K562 (cell line): Measurements from ENCODE around the gene ADIPOR2. TPM values are rescaled to one million over a fixed set of nuclear protein-coding genes. Genes with fewer than 3 reads are reported as not detected.
"Not testable (repeated sequence)": the region's sequence is repeated elsewhere in the genome, so short reads cannot be mapped to it uniquely, and the experiment has no call there.

ENCODE experiments used
- ATAC-seq: fragments of 200-7000 bp; cut with Tn5 transposase; 3 replicates; pipeline ENCODE4 v1.9.1; 2020; ENCODE audit warnings: moderate library complexity
- BruUV-seq: library from RNA; stranded (reverse); fragments of 400-500 nt; replicated peaks from 2 replicates; lab custom pipeline; 2021; lab: Mats Ljungman, UMichigan
- CTCF ChIA-PET: fragments of 300-600 bp; formaldehyde crosslinking; extraction: SDS; loops from one replicate; lab custom pipeline; 2021; ENCODE audit warnings: low intra/inter-chr PET ratio; lab: Yijun Ruan, JAX
- POLR2A ChIA-PET: fragments of 300-600, 350-650 bp; sonication (Branson Sonifier 250); formaldehyde crosslinking; extraction: SDS; loops from one replicate; lab custom pipeline; 2021; ENCODE audit warnings: antibody characterized with exemption, inconsistent platforms; lab: Yijun Ruan, JAX
- DNase-seq, 4 experiments: peaks; one replicate each; pipeline versions ENCODE4 v3.0.0 to v3.0.0-alpha.2; 2011 to 2018; ENCODE audit warnings: low spot score in 3 of 4, mixed read lengths in 3 of 4; ENCODE audit errors: extremely low read depth in 1 of 4
- FAIRE-seq: peaks from 2 replicates; lab custom pipeline; 2011; peaks lifted over from hg19 to GRCh38; lab: Jason Lieb, UNC
- H2AFZ ChIP-seq: 2 replicates; pipeline ENCODE4 v1.6.0; 2011; ENCODE audit warnings: low read depth, low read length, control low read depth, inconsistent platforms
- H3K27ac ChIP-seq: fragments of 200-600 bp; 3 replicates; pipeline ENCODE4 v1.8.0; 2011; ENCODE audit warnings: low read depth, mild to moderate bottlenecking, control low read depth, inconsistent platforms, low read length, moderate library complexity, mixed read lengths; ENCODE audit errors: extremely low read depth
- H3K27me3 ChIP-seq, 2 experiments: fragments of 300-600 bp in 1 of 2; 2 replicates in 1 of 2; 3 replicates in 1 of 2; pipeline versions ENCODE4 v1.6.0 to v1.8.0; 2011; ENCODE audit warnings: inconsistent platforms in 2 of 2, low read length in 2 of 2, mild to moderate bottlenecking in 1 of 2, mixed read lengths in 1 of 2, moderate library complexity in 1 of 2; ENCODE audit not compliant: control insufficient read depth in 2 of 2, insufficient read depth in 2 of 2
- H3K36me3 ChIP-seq: fragments of 300-600 bp; 3 replicates; pipeline ENCODE4 v1.8.0; 2011; ENCODE audit warnings: mild to moderate bottlenecking, low read length, inconsistent platforms; ENCODE audit not compliant: control insufficient read depth, insufficient read depth
- H3K4me1 ChIP-seq, 2 experiments: fragments of 200-600 bp in 1 of 2; replicated peaks in 1 of 2; 2 replicates in 1 of 2; 3 replicates in 1 of 2; pipeline versions ENCODE4 v1.5.1 to v1.8.0; 2011; ENCODE audit warnings: inconsistent platforms in 2 of 2, low read length in 2 of 2, mild to moderate bottlenecking in 1 of 2, mixed read lengths in 1 of 2, moderate library complexity in 1 of 2; ENCODE audit not compliant: control insufficient read depth in 2 of 2, insufficient read depth in 2 of 2
- H3K4me2 ChIP-seq: 2 replicates; pipeline ENCODE4 v1.6.1; 2011; ENCODE audit warnings: low read length, control low read depth, inconsistent platforms, mixed read lengths; ENCODE audit not compliant: insufficient read depth
- H3K4me3 ChIP-seq: fragments of 200-600 bp; sonication (generic), shearing (Covaris generic); 2 replicates; pipeline ENCODE4 v1.5.1; 2016; ENCODE audit warnings: control low read depth, inconsistent platforms
- H3K79me2 ChIP-seq: fragments of 200-600 bp; 3 replicates; pipeline ENCODE4 v1.8.0; 2011; ENCODE audit warnings: low read length, inconsistent platforms; ENCODE audit not compliant: control insufficient read depth, insufficient read depth
- H3K9ac ChIP-seq, 2 experiments: 2 replicates each; pipeline versions ENCODE4 v1.6.0 to v1.6.1; 2011; ENCODE audit warnings: low read depth in 2 of 2, low read length in 2 of 2, control low read depth in 1 of 2, inconsistent platforms in 1 of 2, mild to moderate bottlenecking in 1 of 2, mixed read lengths in 1 of 2; ENCODE audit not compliant: insufficient read depth in 1 of 2
- H3K9me1 ChIP-seq: one replicate; pipeline ENCODE4 v1.6.0; 2011; ENCODE audit warnings: inconsistent platforms, mild to moderate bottlenecking, low read length, moderate library complexity; ENCODE audit not compliant: control insufficient read depth, insufficient read depth
- H3K9me3 ChIP-seq: replicated peaks from 2 replicates; pipeline ENCODE4 v1.5.1; 2011; ENCODE audit warnings: low read depth, low read length, inconsistent platforms; ENCODE audit not compliant: control insufficient read depth, insufficient read depth
- H4K20me1 ChIP-seq: replicated peaks from 2 replicates; pipeline ENCODE4 v1.6.1; 2011; ENCODE audit warnings: low read length, inconsistent platforms, mixed read lengths; ENCODE audit not compliant: control insufficient read depth, insufficient read depth
- ARID1B ChIP-seq: fragments of 450-650 bp; IDR thresholded peaks from 2 replicates; pipeline ENCODE4 v1.6.1; 2016; ENCODE audit warnings: antibody characterized with exemption, mild to moderate bottlenecking, inconsistent platforms
- CBFA2T2 ChIP-seq: fragments of 450-650 bp; conservative IDR thresholded peaks from 2 replicates; pipeline ENCODE4 v1.6.1; 2017; ENCODE audit warnings: mild to moderate bottlenecking
- CBFA2T3 ChIP-seq: fragments of 450-650 bp; IDR thresholded peaks from 2 replicates; pipeline ENCODE4 v1.6.1; 2017
- CTBP1 ChIP-seq: fragments of 450-650 bp; IDR thresholded peaks from 2 replicates; pipeline ENCODE4 v1.6.1; 2016; ENCODE audit warnings: borderline replicate concordance
- DMBX1 ChIP-seq: fragments of 250-450 bp; sonication (Bioruptor Pico); IDR thresholded peaks from 2 replicates; pipeline ENCODE4 v1.8.0; 2022; ENCODE audit warnings: inconsistent platforms, mild to moderate bottlenecking, moderate library complexity, borderline replicate concordance
- DPF2 ChIP-seq: fragments of 450-650 bp; IDR thresholded peaks from 2 replicates; pipeline ENCODE4 v1.6.1; 2016
- EHMT2 ChIP-seq: fragments of 450-650 bp; IDR thresholded peaks from 2 replicates; pipeline ENCODE4 v1.6.1; 2018; ENCODE audit warnings: antibody characterized with exemption
- EP300 ChIP-seq: IDR thresholded peaks from 2 replicates; pipeline ENCODE4 v1.6.1; 2012; ENCODE audit warnings: low read length, improper control_type of control experiment
- FOSL1 ChIP-seq: fragments of 200-800 bp; sonication (Bioruptor generic); conservative IDR thresholded peaks from 2 replicates; pipeline ENCODE4 v1.6.1; 2016; ENCODE audit warnings: missing genetic modification characterization, missing compliant biosample characterization
- HMBOX1 ChIP-seq: sonication (generic); IDR thresholded peaks from 2 replicates; pipeline ENCODE4 v1.6.1; 2016
- L3MBTL2 ChIP-seq: fragments of 450-650 bp; IDR thresholded peaks from 2 replicates; pipeline ENCODE4 v1.6.1; 2016; ENCODE audit warnings: mild to moderate bottlenecking, moderate library complexity
- PKNOX1 ChIP-seq: fragments of 450-650 bp; IDR thresholded peaks from 2 replicates; pipeline ENCODE4 v1.6.1; 2016
- SMARCA4 ChIP-seq: fragments of 450-650 bp; IDR thresholded peaks from 2 replicates; pipeline ENCODE4 v1.6.1; 2016
- SMARCE1 ChIP-seq: fragments of 450-650 bp; IDR thresholded peaks from 2 replicates; pipeline ENCODE4 v1.7.1; 2016; ENCODE audit warnings: mild to moderate bottlenecking
- TEAD4 ChIP-seq, 2 experiments: sonication (generic) in 1 of 2; formaldehyde crosslinking in 1 of 2; IDR thresholded peaks; 2 replicates each; pipeline versions ENCODE4 v1.6.1 to v1.8.0; 2012 to 2022; ENCODE audit warnings: borderline replicate concordance in 1 of 2, inconsistent platforms in 1 of 2, low read length in 1 of 2, mild to moderate bottlenecking in 1 of 2, missing genetic modification reagents in 1 of 2
- ZNF592 ChIP-seq: fragments of 450-650 bp; IDR thresholded peaks from 2 replicates; pipeline ENCODE4 v1.6.1; 2017; ENCODE audit warnings: antibody characterized with exemption, mild to moderate bottlenecking
- WGBS: fragments of 100-300 bp; shearing (Covaris generic); methylation state at CpG from one replicate; pipeline ENCODE4 v1.1.6; 2016; ENCODE audit warnings: low coverage, mixed read lengths; ENCODE audit not compliant: insufficient coverage; ENCODE audit errors: missing lambda C conversion rate; 5-methylcytosine and 5-hydroxymethylcytosine counted together
- in situ Hi-C: fragments of 300-500 bp; cut with MboI; formaldehyde crosslinking; loops from 4 replicates; pipeline ENCODE4 v1.15.0; 2018; ENCODE audit warnings: inconsistent platforms, mixed read lengths
- intact Hi-C: fragments of 100-400 bp; cut with micrococcal nuclease; formaldehyde crosslinking; loops from 2 replicates; pipeline ENCODE4 v1.14.2; 2022
- polyA plus RNA-seq, 8 experiments: library from polyadenylated mRNA; depleted of rRNA in 4 of 8; stranded (reverse) in 5 of 8; unstranded in 3 of 8; fragments of >200 nt; fragmentation: Nextera tagmentation in 2 of 8; fragmentation: Illumina TruSeq in 1 of 8; extraction: Ambion mirVana in 2 of 8; extraction: Trizol in 1 of 8; gene quantifications; 2 replicates each; pipeline versions ENCODE4 v1.2.1 to v1.2.3, GENCODE V29; 2011 to 2014; ENCODE audit warnings: inconsistent platforms in 1 of 8, missing spikeins in 1 of 8
- total RNA-seq, 7 experiments: library from RNA; depleted of rRNA in 6 of 7; stranded (reverse); fragments of >200 nt in 6 of 7; fragmentation: Illumina TruSeq in 2 of 7; extraction: Trizol in 2 of 7; gene quantifications; 2 replicates each; pipeline versions ENCODE4 v1.2.1 to v1.2.3, GENCODE V29; 2011 to 2021; ENCODE audit warnings: low replicate concordance in 1 of 7

The ADIPOR2 gene
- total and polyA plus RNA-seq, 9 of the 15 experiments (the other 6 are each of a cell fraction or from before 2014, with no cell fraction given) = 10.9 to 63.5 (median 46.0) TPM

- Histone ChIP-seq H3K79me2 (peaks cover 100% of the 10 kb centered on the region), H3K4me1 (peaks cover 3 to 13% of the 10 kb centered on the region in 2 experiments; a peak in 3 of 5 replicates), H3K36me3 (peaks cover 16% of the 10 kb centered on the region; the same call in 2 of the 3 replicates), H3K4me3 (peak overlapping the region; percentile 15; the same call in 1 of the 2 replicates), H3K9ac (peak overlapping the region in 1 of 2 experiments; percentile 39; a peak in 2 of 4 replicates), H3K27ac (peak overlapping the region; percentile 81), H3K4me2 (peak overlapping the region; percentile 64)
- BruUV-seq; H3K27me3 ChIP-seq; CTCF ChIA-PET; in situ Hi-C loops; H3K9me3 ChIP-seq; H4K20me1 ChIP-seq; H2AFZ ChIP-seq; H3K9me1 ChIP-seq; TF ChIP-seq TEAD4 (CRISPR knock-in tag; IDR thresholded peaks at IDR 0.05; ENCODE audit: borderline replicate concordance): not testable (repeated sequence)
- POLR2A ChIA-PET = interaction anchor here (1.0 to 1.2 kb wide), 2 partner anchors 16 to 23 kb away, joined by 3 to 4 read pairs; partner anchors contain the start of gene ADIPOR2
- WGBS = under 1% methylated on average over 14 of the region's 14 CpGs
- intact Hi-C loops = loop anchor here (5.0 kb wide), 1 partner anchor 62 kb away; no protein-coding TSS in a partner anchor
- FAIRE-seq (peak; percentile 79), ATAC-seq (peak; percentile 72; the same call in 2 of the 3 replicates), DNase-seq (peak in 2 of 4 experiments; percentile 17 to 61)
- TF ChIP-seq TEAD4 (IDR thresholded peaks at IDR 0.05; ENCODE audit: low read length) = peak; percentile 14; the same call in 1 of the 2 replicates
- TF ChIP-seq CTBP1 = peak; percentile 18; the same call in 1 of the 2 replicates
- 0 out of 2 replicates have a peak, but pooled peaks have one; percentile 34 for TF ChIP-seq CBFA2T2
- TF ChIP-seq SMARCA4 = peak; percentile 69
- TF ChIP-seq DPF2 = peak; percentile 73; the same call in 1 of the 2 replicates
- TF ChIP-seq EP300 = peak; percentile 56; the same call in 1 of the 2 replicates
- 0 out of 2 replicates have a peak, but pooled peaks have one; percentile 59 for TF ChIP-seq EHMT2
- TF ChIP-seq CBFA2T3 = peak; percentile 52
- 0 out of 2 replicates have a peak, but pooled peaks have one; percentile 27 for TF ChIP-seq L3MBTL2
- TF ChIP-seq HMBOX1 = peak; percentile 78; the same call in 1 of the 2 replicates
- TF ChIP-seq ARID1B = peak; percentile 63
- TF ChIP-seq SMARCE1 = peak; percentile 55; the same call in 1 of the 2 replicates
- peak; percentile 9; the same call in 1 of the 2 replicates for TF ChIP-seq PKNOX1
- peak; percentile 48; the same call in 1 of the 2 replicates for TF ChIP-seq ZNF592
- TF ChIP-seq DMBX1 (CRISPR knock-in tag) = peak; percentile 43; the same call in 1 of the 2 replicates
- peak; percentile 32; the same call in 1 of the 2 replicates for TF ChIP-seq FOSL1 (tag)
These were observed 23.0 kb downstream of the ADIPOR2 start for GRCh38 chr12:1713783-1714348.
